ENCODE data around the gene PRAMEF12.
"Not testable (repeated sequence)": the region's sequence is repeated elsewhere in the genome, so short reads cannot be mapped to it uniquely, and the experiment has no call there.

Gene PRAMEF12

GRCh38 chr1:12809933-12810332 is 36.4 kb downstream of the PRAMEF12 start:
- H4K8ac ChIP-seq (ENCODE audit: low read depth, low read length): no peak overlapping the region
- H2BK120ac ChIP-seq (ENCODE audit: low read depth, low read length): no peak overlapping the region
- no peak overlapping the region for H3K23ac ChIP-seq (ENCODE audit: low read depth, low read length, poor library complexity)
- no peaks in the 10 kb centered on the region for H3K79me1 ChIP-seq (ENCODE audit: low read depth, low read length)
- H2BK15ac ChIP-seq (ENCODE audit: low read length): no peak overlapping the region
- no peaks in the 10 kb centered on the region for H3K36me3 ChIP-seq (replicated peaks in 1 of 2; ENCODE audit: control insufficient read depth in 2 of 2, insufficient read depth in 2 of 2, low read length in 2 of 2)
- no peaks in the 10 kb centered on the region for H3K4me1 ChIP-seq (ENCODE audit: control insufficient read depth in 2 of 2, insufficient read depth in 1 of 2, low read depth in 1 of 2, low read length in 2 of 2)
- H2AK5ac ChIP-seq (ENCODE audit: low read depth, low read length): no peak overlapping the region
- H3K14ac ChIP-seq (ENCODE audit: low read length): no peak overlapping the region
- H3K9me3 ChIP-seq (replicated peaks in 1 of 2; ENCODE audit: control insufficient read depth in 2 of 2, insufficient read depth in 1 of 2, low read depth in 1 of 2, low read length in 2 of 2): peaks cover 0 to 22% of the 10 kb centered on the region in 2 donors
- DNase-seq (ENCODE audit: low spot score): no peak
- no peak overlapping the region for H2BK5ac ChIP-seq (ENCODE audit: low read length)
- no peak overlapping the region for H3K4me3 ChIP-seq (ENCODE audit: low read length in 2 of 2)
- peaks cover 0 to 22% (median 0%) of the 10 kb centered on the region in 3 experiments for H3K27me3 ChIP-seq (ENCODE audit: control insufficient read depth in 3 of 3, insufficient read depth in 3 of 3, low read depth in 1 of 3, low read length in 3 of 3)
- no CpG with 5 or more reads among the region's 1 CpG for WGBS, 2 donors (ENCODE audit: extremely low coverage in 2 of 2, insufficient read length in 2 of 2, insufficient replicate concordance in 1 of 2)
- no peak overlapping the region for H3K4me2 ChIP-seq (ENCODE audit: insufficient read depth, low read length, poor library complexity, severe bottlenecking)
- no peak overlapping the region for H2AFZ ChIP-seq (ENCODE audit: low read length)
- H2BK12ac ChIP-seq (ENCODE audit: low read length): no peak overlapping the region
- no peak overlapping the region for H3K27ac ChIP-seq (replicated peaks; ENCODE audit: low read length)
- H3K18ac ChIP-seq (ENCODE audit: low read length): no peak overlapping the region
- no peak overlapping the region for H3K9ac ChIP-seq (ENCODE audit: low read depth, low read length, poor library complexity)
- no peak overlapping the region for H4K91ac ChIP-seq (ENCODE audit: low read depth, low read length, poor library complexity)
- no peak overlapping the region for H3K4ac ChIP-seq (ENCODE audit: low read length)

GRCh38 chr1:12810691-12811408 is 37.3 kb downstream of the PRAMEF12 start:
- no peaks in the 10 kb centered on the region for H3K36me3 ChIP-seq (replicated peaks in 1 of 2; ENCODE audit: control insufficient read depth in 2 of 2, insufficient read depth in 2 of 2, low read length in 2 of 2)
- no peaks in the 10 kb centered on the region for H3K4me1 ChIP-seq (ENCODE audit: control insufficient read depth in 2 of 2, insufficient read depth in 1 of 2, low read depth in 1 of 2, low read length in 2 of 2)
- H3K79me1 ChIP-seq (ENCODE audit: low read depth, low read length): no peaks in the 10 kb centered on the region
- no peak overlapping the region for H2BK5ac ChIP-seq (ENCODE audit: low read length)
- H3K27ac ChIP-seq (replicated peaks; ENCODE audit: low read length): no peak overlapping the region
- peaks cover 0 to 22% of the 10 kb centered on the region in 2 donors for H3K9me3 ChIP-seq (replicated peaks in 1 of 2; ENCODE audit: control insufficient read depth in 2 of 2, insufficient read depth in 1 of 2, low read depth in 1 of 2, low read length in 2 of 2)
- H2BK120ac ChIP-seq (ENCODE audit: low read depth, low read length): no peak overlapping the region
- no CpG with 5 or more reads among the region's 5 CpGs for WGBS, 2 donors (ENCODE audit: extremely low coverage in 2 of 2, insufficient read length in 2 of 2, insufficient replicate concordance in 1 of 2)
- H3K9ac ChIP-seq (ENCODE audit: low read depth, low read length, poor library complexity): no peak overlapping the region
- H3K23ac ChIP-seq (ENCODE audit: low read depth, low read length, poor library complexity): no peak overlapping the region
- DNase-seq (ENCODE audit: low spot score): no peak
- no peak overlapping the region for H3K14ac ChIP-seq (ENCODE audit: low read length)
- H2AFZ ChIP-seq (ENCODE audit: low read length): no peak overlapping the region
- H3K4me3 ChIP-seq (ENCODE audit: low read length in 2 of 2): no peak overlapping the region
- no peak overlapping the region for H3K4ac ChIP-seq (ENCODE audit: low read length)
- no peak overlapping the region for H3K18ac ChIP-seq (ENCODE audit: low read length)
- peaks cover 0 to 22% (median 0%) of the 10 kb centered on the region in 3 experiments for H3K27me3 ChIP-seq (ENCODE audit: control insufficient read depth in 3 of 3, insufficient read depth in 3 of 3, low read depth in 1 of 3, low read length in 3 of 3)
- H4K91ac ChIP-seq (ENCODE audit: low read depth, low read length, poor library complexity): no peak overlapping the region
- H4K8ac ChIP-seq (ENCODE audit: low read depth, low read length): no peak overlapping the region
- H3K4me2 ChIP-seq (ENCODE audit: insufficient read depth, low read length, poor library complexity, severe bottlenecking): no peak overlapping the region
- H2BK15ac ChIP-seq (ENCODE audit: low read length): no peak overlapping the region
- H2BK12ac ChIP-seq (ENCODE audit: low read length): no peak overlapping the region
- no peak overlapping the region for H2AK5ac ChIP-seq (ENCODE audit: low read depth, low read length)

- no peak overlapping the region for H3K4ac ChIP-seq (ENCODE audit: low read length)
- H3K27ac ChIP-seq (replicated peaks; ENCODE audit: low read length): no peak overlapping the region
- no peak overlapping the region for H3K18ac ChIP-seq (ENCODE audit: low read length)
- no CpG with 5 or more reads among the region's 2 CpGs for WGBS, 2 donors (ENCODE audit: extremely low coverage in 2 of 2, insufficient read length in 2 of 2, insufficient replicate concordance in 1 of 2)
- H2BK5ac ChIP-seq (ENCODE audit: low read length): no peak overlapping the region
- H3K9me3 ChIP-seq (replicated peaks in 1 of 2; ENCODE audit: control insufficient read depth in 2 of 2, insufficient read depth in 1 of 2, low read depth in 1 of 2, low read length in 2 of 2): peaks cover 0 to 18% of the 10 kb centered on the region in 2 donors
- H3K9ac ChIP-seq (ENCODE audit: low read depth, low read length, poor library complexity): no peak overlapping the region
- H3K23ac ChIP-seq (ENCODE audit: low read depth, low read length, poor library complexity): no peak overlapping the region
- no peak for DNase-seq (ENCODE audit: low spot score)
- no peak overlapping the region for H2AFZ ChIP-seq (ENCODE audit: low read length)
- no peak overlapping the region for H4K8ac ChIP-seq (ENCODE audit: low read depth, low read length)
- H3K27me3 ChIP-seq (ENCODE audit: control insufficient read depth in 3 of 3, insufficient read depth in 3 of 3, low read depth in 1 of 3, low read length in 3 of 3): peaks cover 0 to 22% (median 0%) of the 10 kb centered on the region in 3 experiments
- H3K4me2 ChIP-seq (ENCODE audit: insufficient read depth, low read length, poor library complexity, severe bottlenecking): no peak overlapping the region
- H4K91ac ChIP-seq (ENCODE audit: low read depth, low read length, poor library complexity): no peak overlapping the region
- H3K4me1 ChIP-seq (ENCODE audit: control insufficient read depth in 2 of 2, insufficient read depth in 1 of 2, low read depth in 1 of 2, low read length in 2 of 2): no peaks in the 10 kb centered on the region
- H2BK120ac ChIP-seq (ENCODE audit: low read depth, low read length): no peak overlapping the region
- H3K14ac ChIP-seq (ENCODE audit: low read length): no peak overlapping the region
- no peaks in the 10 kb centered on the region for H3K79me1 ChIP-seq (ENCODE audit: low read depth, low read length)
- H3K36me3 ChIP-seq (replicated peaks in 1 of 2; ENCODE audit: control insufficient read depth in 2 of 2, insufficient read depth in 2 of 2, low read length in 2 of 2): no peaks in the 10 kb centered on the region
- H2BK12ac ChIP-seq (ENCODE audit: low read length): no peak overlapping the region
- H3K4me3 ChIP-seq (ENCODE audit: low read length in 2 of 2): no peak overlapping the region
- no peak overlapping the region for H2BK15ac ChIP-seq (ENCODE audit: low read length)
- H2AK5ac ChIP-seq (ENCODE audit: low read depth, low read length): no peak overlapping the region
Observed at GRCh38 chr1:12811409-12811784, 37.9 kb downstream of the PRAMEF12 start.

- not testable (repeated sequence) for H3K9me3 ChIP-seq (replicated peaks in 1 of 2; ENCODE audit: control insufficient read depth in 2 of 2, insufficient read depth in 1 of 2, low read depth in 1 of 2, low read length in 2 of 2); H4K91ac ChIP-seq (ENCODE audit: low read depth, low read length, poor library complexity); H2BK15ac ChIP-seq (ENCODE audit: low read length); H3K27me3 ChIP-seq (ENCODE audit: control insufficient read depth in 3 of 3, insufficient read depth in 3 of 3, low read depth in 1 of 3, low read length in 3 of 3); H2BK120ac ChIP-seq (ENCODE audit: low read depth, low read length); H3K4me1 ChIP-seq (ENCODE audit: control insufficient read depth in 2 of 2, insufficient read depth in 1 of 2, low read depth in 1 of 2, low read length in 2 of 2); H3K79me1 ChIP-seq (ENCODE audit: low read depth, low read length); H3K9ac ChIP-seq (ENCODE audit: low read depth, low read length, poor library complexity); H3K27ac ChIP-seq (replicated peaks; ENCODE audit: low read length); H2AK5ac ChIP-seq (ENCODE audit: low read depth, low read length); H3K36me3 ChIP-seq (replicated peaks in 1 of 2; ENCODE audit: control insufficient read depth in 2 of 2, insufficient read depth in 2 of 2, low read length in 2 of 2); H4K8ac ChIP-seq (ENCODE audit: low read depth, low read length); H3K18ac ChIP-seq (ENCODE audit: low read length); H2BK5ac ChIP-seq (ENCODE audit: low read length); H3K4me2 ChIP-seq (ENCODE audit: insufficient read depth, low read length, poor library complexity, severe bottlenecking); H3K23ac ChIP-seq (ENCODE audit: low read depth, low read length, poor library complexity); H2AFZ ChIP-seq (ENCODE audit: low read length); H2BK12ac ChIP-seq (ENCODE audit: low read length); H3K14ac ChIP-seq (ENCODE audit: low read length); H3K4ac ChIP-seq (ENCODE audit: low read length); H3K4me3 ChIP-seq (ENCODE audit: low read length in 2 of 2); DNase-seq (ENCODE audit: low spot score)
- WGBS, 2 donors (ENCODE audit: extremely low coverage in 2 of 2, insufficient read length in 2 of 2, insufficient replicate concordance in 1 of 2): no CpG with 5 or more reads among the region's 6 CpGs
Observed at GRCh38 chr1:12819061-12819460, 45.5 kb downstream of the PRAMEF12 start.

All from neuronal stem cell (in vitro differentiated cells).